ENCODE measurements around the gene MAP3K3.

The MAP3K3 gene

DNA sequence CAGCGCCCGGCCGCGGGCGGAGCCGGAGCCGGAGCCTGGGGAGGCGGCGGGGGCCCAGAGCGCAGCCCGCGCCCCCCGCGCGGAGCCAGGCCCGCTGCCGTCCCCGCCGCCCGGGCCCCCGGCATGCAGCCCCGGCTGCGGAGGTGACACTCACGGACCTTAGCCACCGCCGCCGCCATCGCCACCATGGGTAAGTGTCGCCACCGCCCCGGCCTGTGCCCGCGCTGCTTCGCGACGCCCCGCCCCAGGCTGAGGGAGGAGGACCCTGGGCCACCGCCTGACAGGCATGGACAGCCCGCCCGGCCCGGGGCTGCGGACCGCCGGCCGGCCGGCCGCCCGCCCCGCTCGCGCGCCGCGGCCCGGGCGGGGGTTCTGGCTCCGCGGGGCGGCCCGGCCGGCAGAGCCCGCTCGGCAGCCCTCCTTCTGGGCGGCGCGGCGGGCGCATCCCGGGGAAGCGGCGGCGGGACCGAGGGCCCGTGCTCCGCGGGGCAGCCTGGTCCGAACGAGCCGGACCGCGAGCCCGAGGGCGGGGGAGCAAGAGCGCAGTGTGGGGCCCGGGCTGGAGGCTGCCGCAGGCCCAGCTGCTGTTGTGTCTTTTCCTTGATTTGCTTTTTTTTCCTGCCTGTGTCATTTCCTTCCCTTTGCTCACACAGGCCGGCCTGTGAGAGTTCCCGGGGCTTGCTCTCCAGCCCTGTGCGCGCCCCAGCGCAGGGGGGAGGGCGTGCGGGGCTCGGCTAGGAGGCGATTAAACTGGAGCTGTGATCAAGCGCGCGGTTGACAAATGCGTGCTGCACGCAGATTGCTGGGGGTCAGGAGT is 565 bp downstream of the MAP3K3 start:
- DNase-seq = peak; percentile 47

DNA sequence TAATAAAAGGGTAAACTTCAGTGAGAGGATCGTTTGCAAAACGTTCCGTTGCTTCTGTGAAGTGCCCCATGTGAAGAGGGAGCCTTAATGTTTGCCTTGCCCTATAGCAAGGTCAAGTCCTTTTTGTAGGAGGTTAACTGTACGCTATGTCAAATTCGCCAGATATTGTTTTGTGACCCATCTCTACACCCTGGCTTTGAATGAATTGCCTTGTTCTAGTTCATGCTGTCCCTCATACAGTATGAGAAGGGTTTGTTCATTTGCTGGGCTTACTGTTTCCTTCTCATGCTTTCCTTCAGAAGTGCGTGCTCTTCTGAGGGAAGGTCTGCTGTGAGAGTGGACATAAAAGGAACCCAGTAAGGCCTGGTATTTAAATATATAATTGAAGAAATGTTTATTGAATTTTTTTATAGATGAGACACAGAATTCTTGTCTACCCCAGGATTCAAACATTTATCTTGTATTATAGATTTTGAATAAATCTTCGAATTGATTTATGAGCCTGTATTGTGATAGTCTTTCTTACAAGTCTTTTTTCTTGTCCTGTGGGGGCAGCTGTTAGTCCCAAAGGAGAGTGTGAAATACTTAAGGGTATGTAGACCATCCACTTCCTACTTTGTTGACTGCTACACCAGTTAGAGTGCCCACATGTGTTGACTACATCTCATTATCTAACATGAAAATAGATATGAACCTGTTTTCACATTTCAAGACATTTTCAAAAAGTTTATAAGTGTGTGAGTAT is 1.7 kb downstream of the MAP3K3 start:
- no peak for DNase-seq

DNA sequence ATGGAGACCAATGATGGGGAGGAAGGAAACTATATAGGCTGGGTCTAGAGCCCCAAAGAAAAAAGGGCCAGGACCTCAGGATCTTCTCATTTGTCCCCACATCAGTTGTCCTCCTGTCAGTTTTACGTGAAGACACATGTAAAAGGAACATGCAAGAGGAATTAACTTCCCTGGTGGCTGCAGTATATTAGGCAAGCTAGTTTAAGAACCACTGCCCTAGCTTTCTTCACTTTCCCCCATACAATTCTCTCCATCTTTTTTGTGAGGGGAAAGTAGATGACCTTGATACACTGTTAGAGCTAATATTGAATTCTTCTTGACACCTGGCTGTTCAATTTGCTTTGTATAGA is 2.3 kb downstream of the MAP3K3 start:
- DNase-seq = no peak

DNA sequence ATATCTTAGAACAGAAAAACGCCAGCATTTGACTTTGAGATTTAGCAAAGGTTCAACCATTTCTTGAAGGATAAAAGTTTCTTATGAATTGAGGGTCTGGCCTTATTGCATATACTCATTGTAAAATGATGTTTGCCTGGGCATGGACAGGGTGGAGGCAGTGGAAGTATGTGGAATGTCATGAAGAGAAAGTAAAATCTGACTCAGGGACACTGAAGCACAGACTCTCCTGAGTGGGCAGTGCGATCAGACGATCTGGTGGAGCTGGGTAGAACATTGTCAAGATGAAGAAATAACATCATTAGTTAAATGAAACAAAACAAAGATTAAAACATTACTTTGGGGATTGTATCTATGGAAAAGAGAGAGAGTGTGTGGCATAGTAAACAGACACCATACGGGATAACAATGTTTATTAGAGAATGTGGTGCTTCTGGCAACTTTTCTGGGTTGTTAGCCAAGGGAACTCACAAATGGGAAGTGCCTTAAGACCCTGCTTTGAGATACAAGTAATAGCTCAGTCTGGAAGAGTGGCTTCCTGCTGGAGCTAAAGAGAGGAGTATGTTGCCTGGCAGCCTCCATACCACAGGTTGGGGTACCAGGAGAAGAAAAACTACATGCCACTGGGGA is 4.4 kb downstream of the MAP3K3 start:
- DNase-seq = no peak

DNA sequence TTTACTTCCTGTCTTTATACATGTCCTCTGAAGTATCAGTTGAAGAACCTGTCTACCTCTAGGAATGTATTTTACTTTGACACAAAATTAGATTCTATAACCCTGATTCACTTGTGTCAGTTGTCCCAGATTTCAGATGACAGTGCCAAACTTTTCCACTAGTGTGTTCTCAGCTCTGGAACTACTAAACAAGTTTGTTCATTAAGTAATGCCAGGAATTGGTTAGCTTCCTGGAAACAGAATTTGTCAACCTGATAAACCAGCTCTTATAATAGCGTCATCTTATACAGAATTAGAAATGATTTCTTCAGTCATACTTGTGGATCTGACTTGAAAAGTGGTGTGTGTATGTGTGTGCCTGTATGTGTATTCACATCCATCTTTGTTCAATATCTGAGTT is 7.4 kb downstream of the MAP3K3 start:
- no peak for DNase-seq

DNA sequence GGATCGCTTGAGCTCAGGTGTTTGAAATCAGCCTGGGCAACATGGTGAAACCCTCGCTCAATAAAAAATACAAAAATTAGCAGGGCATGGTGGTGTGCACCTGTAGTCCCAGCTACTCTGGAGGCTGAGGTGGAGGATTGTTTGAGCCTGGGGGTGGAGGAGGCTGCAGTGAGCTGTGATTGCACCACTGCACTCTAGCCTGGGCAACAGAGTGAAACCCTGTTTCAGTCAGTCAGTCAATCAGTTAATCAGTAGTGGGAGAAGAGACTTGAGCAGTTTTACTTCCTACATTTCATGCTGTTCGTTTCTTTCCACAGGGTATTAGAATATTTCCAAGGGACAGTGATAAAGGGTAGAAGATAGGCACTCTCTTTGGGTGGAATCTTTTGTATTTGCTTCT is 8.8 kb downstream of the MAP3K3 start:
- DNase-seq = no peak

GRCh38 chr17:63631626-63632025 is 9.4 kb downstream of the MAP3K3 start:
- no peak for DNase-seq

DNA sequence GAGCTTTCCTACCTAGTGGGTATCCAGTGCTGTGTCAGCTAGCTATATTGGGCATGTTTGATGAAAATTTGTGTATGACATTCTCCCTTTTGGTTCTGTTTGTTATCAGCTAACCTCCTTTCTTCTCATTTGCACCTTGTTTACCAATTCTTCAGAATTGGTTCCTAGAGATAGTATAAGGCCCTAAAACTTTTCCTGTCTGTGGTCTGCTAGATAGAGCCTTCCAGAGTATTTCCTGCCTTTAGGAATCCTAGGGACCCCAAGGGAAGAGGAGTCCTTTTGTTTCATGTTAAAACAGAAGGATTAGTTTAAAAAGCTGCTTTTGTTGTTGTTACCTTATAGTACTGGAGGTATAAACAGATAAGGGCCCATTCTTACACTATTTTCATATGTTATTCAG is 11.5 kb downstream of the MAP3K3 start:
- no peak for DNase-seq

- no peak for DNase-seq
These were observed 11.9 kb downstream of the MAP3K3 start for GRCh38 chr17:63634163-63634562.

GRCh38 chr17:63634816-63635215 is 12.6 kb downstream of the MAP3K3 start:
- DNase-seq = no peak

GRCh38 chr17:63635290-63635689 is 13.1 kb downstream of the MAP3K3 start:
- no peak for DNase-seq

- DNase-seq = no peak
These were observed 13.6 kb downstream of the MAP3K3 start for GRCh38 chr17:63635787-63636186.

DNA sequence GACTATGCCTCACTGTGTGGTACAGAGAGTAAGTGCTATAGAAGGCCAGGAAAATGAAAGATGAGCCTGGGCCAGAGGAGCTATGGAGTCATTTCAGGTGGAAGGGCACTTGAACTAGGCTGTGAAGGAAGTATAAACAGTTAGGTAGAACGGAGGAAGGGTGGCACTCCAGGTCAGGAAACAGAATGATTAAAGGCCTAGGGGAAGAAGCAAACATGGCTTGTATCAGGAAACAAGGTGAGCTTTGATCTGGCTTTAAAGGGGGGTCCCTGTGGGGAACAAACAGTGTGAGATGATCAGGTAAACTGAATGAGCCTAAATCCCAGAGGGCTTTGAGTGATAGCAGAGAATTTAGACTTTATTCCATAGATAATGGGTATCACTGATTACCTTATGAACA is 16.9 kb downstream of the MAP3K3 start:
- DNase-seq = no peak

GRCh38 chr17:63640038-63640437 is 17.8 kb downstream of the MAP3K3 start:
- no peak for DNase-seq

DNA sequence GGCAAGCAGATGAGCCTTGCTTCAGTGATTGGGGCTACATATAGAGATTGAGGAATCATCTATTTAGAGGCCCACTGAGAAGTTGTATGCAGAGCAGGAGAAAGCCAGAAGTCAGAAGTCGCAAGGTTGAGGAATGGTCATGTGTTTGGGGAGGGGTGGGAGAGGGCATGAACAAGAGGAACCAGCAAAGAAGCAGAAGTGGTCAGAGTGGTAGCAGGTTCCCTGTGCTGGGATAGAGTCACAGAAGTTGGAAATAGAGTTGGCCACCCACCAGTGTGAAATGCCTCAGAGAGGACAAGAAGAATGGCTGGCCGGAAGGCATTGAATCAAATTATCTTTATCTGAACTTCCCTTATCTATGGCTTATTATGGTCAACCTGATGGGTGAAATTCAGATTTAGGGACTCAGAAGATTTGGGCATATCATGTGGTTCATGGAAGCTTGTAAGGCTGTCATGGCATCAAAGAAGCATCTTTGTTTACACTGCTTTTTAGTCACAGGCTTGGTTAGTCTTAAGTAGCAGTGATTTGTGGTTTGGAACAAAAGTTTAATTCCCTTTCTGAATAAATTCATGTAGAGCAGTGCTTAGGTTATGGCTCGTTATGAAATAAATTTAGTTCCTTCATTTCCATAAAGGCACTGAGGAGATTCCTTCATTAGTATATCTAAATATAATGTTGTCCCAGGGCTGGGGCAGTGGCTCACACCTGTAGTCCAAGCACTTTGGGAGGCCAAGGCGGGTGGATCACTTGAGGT is 19.7 kb downstream of the MAP3K3 start:
- peak; percentile 52 for DNase-seq

DNA sequence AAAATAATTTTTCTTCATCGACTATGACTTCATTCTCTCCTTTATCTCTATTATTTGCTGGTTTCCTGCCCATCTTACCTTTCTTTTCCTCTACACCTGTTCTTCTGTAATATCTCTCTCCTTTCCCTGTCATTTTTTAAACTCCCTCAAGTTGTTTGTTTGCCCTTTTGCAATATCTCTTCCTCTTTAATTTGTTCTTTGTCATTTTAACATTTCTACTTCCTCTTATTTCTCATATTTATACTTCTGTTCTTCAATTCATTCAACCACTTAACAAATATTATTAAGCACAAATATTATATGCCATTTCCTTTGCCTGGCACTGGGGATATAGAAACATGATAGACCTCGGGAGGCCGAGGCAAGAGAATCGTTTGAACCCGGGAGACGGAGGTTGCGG is 22.6 kb downstream of the MAP3K3 start:
- no peak for DNase-seq

- no peak for DNase-seq
These were observed 23.7 kb downstream of the MAP3K3 start for GRCh38 chr17:63645775-63646487.

- DNase-seq = no peak
These were observed 24.2 kb downstream of the MAP3K3 start for GRCh38 chr17:63646488-63646806.

DNA sequence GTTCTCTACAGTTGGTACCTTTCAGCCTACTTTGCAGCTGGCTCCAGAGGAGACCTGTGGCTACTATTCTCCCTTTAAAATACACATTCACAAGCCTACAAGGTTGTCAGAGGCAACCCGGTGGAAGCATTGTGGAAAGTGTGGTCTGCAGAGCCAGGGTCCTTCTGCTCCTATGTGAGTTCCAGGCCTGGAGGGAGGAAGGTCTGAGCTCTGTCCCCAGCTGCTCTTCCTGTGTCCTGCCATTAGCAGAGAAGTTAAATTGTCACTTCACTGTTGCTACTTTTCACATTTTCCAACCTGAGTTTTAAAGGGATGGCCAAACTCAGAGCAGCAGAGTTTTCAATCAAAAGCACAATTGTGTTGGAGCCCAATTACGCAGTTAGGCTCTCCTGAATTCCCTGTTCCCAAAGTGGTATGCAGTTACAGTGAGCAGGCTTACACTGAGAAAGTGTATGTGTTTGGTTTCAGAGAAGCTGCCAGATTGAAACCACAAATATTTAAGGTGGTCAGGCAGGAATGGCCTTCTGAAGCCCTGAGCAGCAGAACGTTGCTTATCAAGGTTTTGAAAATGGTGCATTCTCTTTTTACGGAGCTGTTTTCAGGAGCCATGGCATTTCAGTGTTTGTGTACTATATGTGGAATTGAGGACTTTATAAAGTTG is 25.0 kb downstream of the MAP3K3 start:
- no peak for DNase-seq

GRCh38 chr17:63647936-63648335 is 25.7 kb downstream of the MAP3K3 start:
- DNase-seq = no peak

- no peak for DNase-seq
These were observed 27.6 kb downstream of the MAP3K3 start for GRCh38 chr17:63649813-63650212.

- no peak for DNase-seq
These were observed 29.9 kb downstream of the MAP3K3 start for GRCh38 chr17:63652106-63652505.
